Loucy (cell line): ENCODE results near the gene ARMC3.

Experiments used
- H2AFZ ChIP-seq: fragments of 200-600 bp; sonication (generic); 2 replicates; pipeline ENCODE4 v1.6.0; 2016; ENCODE audit warnings: antibody characterized with exemption, mild to moderate bottlenecking, low read length, moderate library complexity
- H3F3A ChIP-seq: fragments of 200-600 bp; 2 replicates; pipeline ENCODE4 v1.6.0; 2016; ENCODE audit warnings: antibody characterized with exemption, low read depth, mild to moderate bottlenecking
- H3K27me3 ChIP-seq: fragments of 200-600 bp; sonication (generic); 2 replicates; pipeline ENCODE4 v1.6.1; 2014; ENCODE audit warnings: low read length, mild to moderate bottlenecking; ENCODE audit not compliant: insufficient read depth, poor library complexity, severe bottlenecking
- H3K36me3 ChIP-seq: fragments of 200-600 bp; sonication (generic); 2 replicates; pipeline ENCODE4 v1.6.1; 2016; ENCODE audit warnings: low read length; ENCODE audit not compliant: insufficient read depth
- H3K4me1 ChIP-seq: fragments of 200-600 bp; sonication (generic); 2 replicates; pipeline ENCODE4 v1.5.1; 2014; ENCODE audit warnings: low read length, mild to moderate bottlenecking; ENCODE audit not compliant: insufficient read depth, poor library complexity, severe bottlenecking
- H3K4me2 ChIP-seq: fragments of 200-600 bp; sonication (generic); 2 replicates; pipeline ENCODE4 v1.6.0; 2014; ENCODE audit warnings: antibody characterized with exemption, low read length, low read depth, mild to moderate bottlenecking; ENCODE audit not compliant: poor library complexity, severe bottlenecking
- H3K4me3 ChIP-seq: fragments of 200-600 bp; sonication (generic); 2 replicates; pipeline ENCODE4 v1.5.1; 2014; ENCODE audit warnings: low read length, mild to moderate bottlenecking, mixed read lengths; ENCODE audit not compliant: poor library complexity, severe bottlenecking
- H3K79me2 ChIP-seq: fragments of 200-600 bp; sonication (generic); 2 replicates; pipeline ENCODE4 v1.6.1; 2014; ENCODE audit warnings: low read length; ENCODE audit not compliant: insufficient read depth
- H3K9ac ChIP-seq: fragments of 200-600 bp; sonication (generic); 2 replicates; pipeline ENCODE4 v1.6.0; 2014; ENCODE audit warnings: mild to moderate bottlenecking, low read depth, low read length, moderate library complexity; ENCODE audit not compliant: poor library complexity, severe bottlenecking
- H3K9me2 ChIP-seq: fragments of 200-600 bp; sonication (generic); replicated peaks from 2 replicates; pipeline ENCODE4 v1.6.1; 2016; ENCODE audit warnings: low read depth, low read length, mixed read lengths
- H3K9me3 ChIP-seq: fragments of 200-600 bp; sonication (generic); 2 replicates; pipeline ENCODE4 v1.6.1; 2014; ENCODE audit warnings: mild to moderate bottlenecking, antibody characterized with exemption, low read length, low read depth; ENCODE audit not compliant: insufficient read depth
- H4K20me1 ChIP-seq: fragments of 200-600 bp; sonication (generic); 2 replicates; pipeline ENCODE4 v1.6.0; 2014; ENCODE audit warnings: antibody characterized with exemption, low read length, mild to moderate bottlenecking; ENCODE audit not compliant: insufficient read depth, poor library complexity, severe bottlenecking
- EZH2phosphoT487 ChIP-seq: fragments of 200-600 bp; IDR thresholded peaks from 2 replicates; pipeline ENCODE4 v1.6.1; 2018; ENCODE audit warnings: antibody characterized with exemption, mild to moderate bottlenecking, moderate library complexity, borderline replicate concordance
- TF ChIP-seq, protein P1 (sequence below): fragments of 200-600 bp; sonication (generic); conservative IDR thresholded peaks from 2 replicates; pipeline ENCODE4 v1.5.1; 2014; ENCODE audit warnings: mild to moderate bottlenecking, antibody characterized with exemption, low read length

The ARMC3 gene

DNA sequence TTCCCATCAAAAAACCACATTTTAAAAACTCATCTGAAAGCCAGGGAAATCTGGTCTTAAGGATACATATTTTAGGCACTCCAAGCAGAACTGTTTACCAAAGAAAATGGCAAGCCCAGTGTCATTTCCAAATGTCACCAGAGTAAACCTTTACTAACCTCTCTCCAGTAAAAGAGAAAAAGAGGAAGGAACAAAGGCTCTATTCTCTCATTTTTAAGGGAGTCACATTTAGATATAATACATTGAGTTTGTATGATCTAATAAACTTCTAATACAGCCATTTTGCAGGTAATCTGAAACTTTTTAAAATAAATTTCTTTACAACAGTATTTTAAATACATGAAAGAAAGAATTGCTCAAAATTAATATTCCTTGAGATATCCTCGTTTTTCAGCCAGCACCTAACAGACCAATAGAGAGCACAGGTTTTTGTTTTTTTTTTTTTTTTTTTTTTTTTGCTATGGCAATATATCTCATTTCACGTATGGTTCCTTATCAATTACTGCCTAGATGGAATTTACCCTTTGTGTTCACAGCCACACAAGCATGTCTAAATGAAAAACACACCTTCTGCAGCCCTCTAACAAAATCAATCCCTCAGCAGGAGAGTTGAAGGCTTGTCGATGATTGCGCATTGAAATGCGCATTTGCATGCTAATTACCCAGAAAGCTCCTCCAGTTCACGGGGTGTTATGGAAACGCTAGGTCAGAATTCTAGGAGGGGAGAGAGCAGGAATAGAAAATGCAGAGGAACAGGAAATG, 127.8 kb downstream of the ARMC3 start:
- Histone ChIP-seq H3K4me1 (no peaks in the 10 kb centered on the region), H3K4me2 (no peak overlapping the region), H3K9me2 (no peaks in the 10 kb centered on the region), H3F3A (no peaks in the 10 kb centered on the region), H3K27me3 (peaks cover 6% of the 10 kb centered on the region), H4K20me1 (no peaks in the 10 kb centered on the region), H3K36me3 (no peaks in the 10 kb centered on the region), H2AFZ (no peak overlapping the region), H3K9ac (no peak overlapping the region), H3K79me2 (no peaks in the 10 kb centered on the region), H3K4me3 (no peak overlapping the region), H3K9me3 (no peaks in the 10 kb centered on the region)
- TF ChIP-seq, protein P1, sequence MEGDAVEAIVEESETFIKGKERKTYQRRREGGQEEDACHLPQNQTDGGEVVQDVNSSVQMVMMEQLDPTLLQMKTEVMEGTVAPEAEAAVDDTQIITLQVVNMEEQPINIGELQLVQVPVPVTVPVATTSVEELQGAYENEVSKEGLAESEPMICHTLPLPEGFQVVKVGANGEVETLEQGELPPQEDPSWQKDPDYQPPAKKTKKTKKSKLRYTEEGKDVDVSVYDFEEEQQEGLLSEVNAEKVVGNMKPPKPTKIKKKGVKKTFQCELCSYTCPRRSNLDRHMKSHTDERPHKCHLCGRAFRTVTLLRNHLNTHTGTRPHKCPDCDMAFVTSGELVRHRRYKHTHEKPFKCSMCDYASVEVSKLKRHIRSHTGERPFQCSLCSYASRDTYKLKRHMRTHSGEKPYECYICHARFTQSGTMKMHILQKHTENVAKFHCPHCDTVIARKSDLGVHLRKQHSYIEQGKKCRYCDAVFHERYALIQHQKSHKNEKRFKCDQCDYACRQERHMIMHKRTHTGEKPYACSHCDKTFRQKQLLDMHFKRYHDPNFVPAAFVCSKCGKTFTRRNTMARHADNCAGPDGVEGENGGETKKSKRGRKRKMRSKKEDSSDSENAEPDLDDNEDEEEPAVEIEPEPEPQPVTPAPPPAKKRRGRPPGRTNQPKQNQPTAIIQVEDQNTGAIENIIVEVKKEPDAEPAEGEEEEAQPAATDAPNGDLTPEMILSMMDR, result no peak
- no peak for TF ChIP-seq EZH2phosphoT487

DNA sequence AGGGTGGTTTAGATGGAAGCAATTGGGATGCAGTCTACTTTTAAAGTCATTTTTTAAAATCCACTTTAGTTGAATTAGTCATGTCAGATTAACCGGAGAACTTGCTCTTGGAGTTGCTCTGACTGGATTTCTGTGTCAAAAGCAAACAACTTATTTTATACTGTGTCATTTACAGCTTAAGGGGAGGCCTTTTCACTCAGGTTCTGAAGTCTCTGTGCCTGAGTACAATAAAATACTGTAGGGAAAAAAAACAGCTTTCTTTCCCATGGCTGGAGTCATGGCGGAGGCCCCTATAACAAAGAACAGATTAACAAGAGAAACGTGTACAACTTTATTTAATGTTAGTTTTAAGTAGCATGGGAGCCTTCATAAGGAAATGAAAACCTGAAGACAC, 128.3 kb downstream of the ARMC3 start:
- no peak overlapping the region for H3K4me2 ChIP-seq
- H3K36me3 ChIP-seq, result no peaks in the 10 kb centered on the region
- TF ChIP-seq EZH2phosphoT487, result no peak
- TF ChIP-seq, protein P1, result no peak
- H3K9me2 ChIP-seq, result no peaks in the 10 kb centered on the region
- H3K4me3 ChIP-seq, result no peak overlapping the region
- no peak overlapping the region for H3K9ac ChIP-seq
- H3K4me1 ChIP-seq, result no peaks in the 10 kb centered on the region
- H3F3A ChIP-seq, result no peaks in the 10 kb centered on the region
- no peaks in the 10 kb centered on the region for H3K79me2 ChIP-seq
- peaks cover 6% of the 10 kb centered on the region for H3K27me3 ChIP-seq
- H4K20me1 ChIP-seq, result no peaks in the 10 kb centered on the region
- no peaks in the 10 kb centered on the region for H3K9me3 ChIP-seq
- H2AFZ ChIP-seq, result no peak overlapping the region

DNA sequence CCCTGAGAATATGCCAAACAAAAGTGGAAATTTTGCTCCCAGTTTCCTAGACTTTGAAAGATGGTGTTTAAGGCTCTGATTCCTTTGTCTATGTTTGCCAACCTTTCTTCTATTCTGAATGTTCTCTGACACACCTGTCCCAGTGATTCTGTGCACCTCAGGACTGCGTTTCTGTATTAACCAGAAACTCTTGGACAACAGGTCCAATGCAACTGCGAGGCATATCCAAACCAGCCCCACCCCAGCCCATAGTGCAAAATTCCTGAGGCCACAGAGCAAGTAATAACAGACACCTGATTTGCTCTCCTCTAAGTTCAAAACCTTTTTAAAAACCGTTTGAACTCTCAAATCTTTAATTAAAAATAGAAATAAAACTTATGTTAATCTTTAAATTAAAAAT, 130.5 kb downstream of the ARMC3 start:
- Histone ChIP-seq H4K20me1 (no peaks in the 10 kb centered on the region), H3K9ac (no peak overlapping the region), H3K79me2 (no peaks in the 10 kb centered on the region), H3K9me3 (no peaks in the 10 kb centered on the region), H3K9me2 (no peaks in the 10 kb centered on the region), H3K4me3 (no peak overlapping the region), H3F3A (no peaks in the 10 kb centered on the region), H2AFZ (no peak overlapping the region), H3K4me2 (no peak overlapping the region), H3K4me1 (no peaks in the 10 kb centered on the region), H3K27me3 (peaks cover 6% of the 10 kb centered on the region), H3K36me3 (no peaks in the 10 kb centered on the region)
- TF ChIP-seq, protein P1, result no peak
- TF ChIP-seq EZH2phosphoT487, result no peak
